A549 treated with GW870086 at 1 μM for 4 hours (cell line): ENCODE results near the gene EQTN. TPM values are rescaled to one million over a fixed set of nuclear protein-coding genes. Genes with fewer than 3 reads are reported as not detected.

Experiments used
- total RNA-seq: library from RNA; stranded (reverse); fragments of 200-300 nt; extraction: Qiagen RNA extraction; gene quantifications from 5 replicates; pipeline ENCODE4 v1.2.3, GENCODE V29; 2022; ENCODE audit warnings: low read depth

Gene EQTN
- total RNA-seq, result not detected in 5 replicates

DNA sequence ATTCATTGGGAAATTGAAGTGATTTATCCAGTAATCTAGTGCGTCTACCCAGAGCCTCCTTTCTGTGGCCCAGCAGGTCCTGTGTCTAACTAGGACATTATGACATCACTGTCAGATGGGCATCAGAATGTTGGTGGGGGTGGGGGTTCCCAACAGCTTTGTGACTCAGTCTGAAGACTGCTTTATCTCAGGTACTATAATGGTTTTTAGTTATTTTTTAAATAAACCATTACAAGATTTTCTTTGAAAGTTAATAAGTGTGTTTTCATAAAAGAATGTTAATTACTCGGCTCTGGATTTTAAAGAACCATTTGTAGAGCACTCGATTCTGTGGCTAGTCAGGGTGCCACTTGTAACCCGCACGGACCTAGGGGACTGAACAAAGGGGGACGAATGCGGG is at the start of gene EQTN:
EQTN (minus strand) TSS at position 101 of the 400 bp plus-strand sequence; CDS start at position 6, 95 bp downstream.

Other genes with a start within 250 kb of the EQTN start
- gene TEK, start 187.9 kb downstream of the EQTN start, total RNA-seq, result 0.07 to 0.16 TPM (median 0.11 TPM) in 5 replicates
- gene IFNK, start 227.1 kb upstream of the EQTN start, total RNA-seq, result not detected in 5 replicates
- gene MOB3B, start 232.7 kb upstream of the EQTN start, total RNA-seq, result 7.2 to 11.0 TPM (median 9.6 TPM) in 5 replicates